WTC11 (cell line): ENCODE results near the gene SGSM2. TPM values are rescaled to one million over a fixed set of nuclear protein-coding genes. Genes with fewer than 3 reads are reported as not detected.

Source experiments
- ATAC-seq: fragments of 200-7000 bp; cut with Tn5 transposase; 2 replicates; pipeline ENCODE4 v1.10.0; 2021; ENCODE audit warnings: mild to moderate bottlenecking, moderate library complexity
- CTCF ChIA-PET: fragments of 300-600 bp; sonication (Branson Sonifier 250); formaldehyde crosslinking; loops from one replicate; lab custom pipeline; 2021; ENCODE audit warnings: antibody characterized with exemption; lab: Charles Lee
- POLR2A ChIA-PET: fragments of 350-600 bp; sonication (Branson Sonifier 250); formaldehyde crosslinking; loops from one replicate; lab custom pipeline; 2021; ENCODE audit warnings: antibody characterized with exemption; lab: Charles Lee
- DNase-seq: peaks from one replicate; pipeline ENCODE4 v3.0.0; 2021; ENCODE audit warnings: low spot score
- H3K27ac Mint-ChIP-seq: 2 replicates; pipeline ENCODE4 v1.8.0; 2021; ENCODE audit warnings: mixed read lengths
- H3K27me3 Mint-ChIP-seq: 2 replicates; pipeline ENCODE4 v1.8.0; 2021; ENCODE audit warnings: low read depth, mild to moderate bottlenecking, moderate library complexity, mixed read lengths
- H3K36me3 Mint-ChIP-seq: 2 replicates; pipeline ENCODE4 v1.8.0; 2021; ENCODE audit warnings: mixed read lengths
- H3K4me1 Mint-ChIP-seq: 2 replicates; pipeline ENCODE4 v1.8.0; 2022; ENCODE audit warnings: mixed read lengths
- H3K4me3 Mint-ChIP-seq: 2 replicates; pipeline ENCODE4 v1.8.0; 2021; ENCODE audit warnings: mild to moderate bottlenecking, moderate library complexity, mixed read lengths
- H3K9me3 Mint-ChIP-seq: 2 replicates; pipeline ENCODE4 v1.8.0; 2021; ENCODE audit warnings: mixed read lengths
- AR ChIP-seq: fragments of 250-450 bp; sonication (Bioruptor Pico); IDR thresholded peaks from 2 replicates; pipeline ENCODE4 v1.9.0; 2021; ENCODE audit warnings: mild to moderate bottlenecking
- CREB1 ChIP-seq: sonication (generic); formaldehyde crosslinking; IDR thresholded peaks from 2 replicates; pipeline ENCODE4 v1.8.0; 2023; ENCODE audit warnings: mild to moderate bottlenecking, missing genetic modification reagents
- E2F5 ChIP-seq: sonication (generic); formaldehyde crosslinking; IDR thresholded peaks from 2 replicates; pipeline ENCODE4 v1.8.1; 2022; ENCODE audit warnings: mild to moderate bottlenecking, moderate library complexity, missing genetic modification reagents
- ELF4 ChIP-seq: sonication (generic); formaldehyde crosslinking; IDR thresholded peaks from 2 replicates; pipeline ENCODE4 v1.8.1; 2022; ENCODE audit warnings: low read depth, mild to moderate bottlenecking, moderate library complexity, missing genetic modification reagents
- FOXK1 ChIP-seq: sonication (generic); formaldehyde crosslinking; IDR thresholded peaks from 2 replicates; pipeline ENCODE4 v1.8.0; 2022; ENCODE audit warnings: mild to moderate bottlenecking, moderate library complexity, missing genetic modification reagents
- FOXP1 ChIP-seq: sonication (generic); formaldehyde crosslinking; IDR thresholded peaks from 2 replicates; pipeline ENCODE4 v1.8.0; 2022; ENCODE audit warnings: missing genetic modification reagents, mild to moderate bottlenecking, moderate library complexity, borderline replicate concordance
- HMGXB4 ChIP-seq: sonication (generic); formaldehyde crosslinking; IDR thresholded peaks from 2 replicates; pipeline ENCODE4 v1.8.1; 2023; ENCODE audit warnings: mild to moderate bottlenecking, moderate library complexity, missing genetic modification reagents
- IRF2 ChIP-seq: sonication (generic); formaldehyde crosslinking; IDR thresholded peaks from 2 replicates; pipeline ENCODE4 v1.8.0; 2022; ENCODE audit warnings: low read depth, missing genetic modification reagents, borderline replicate concordance
- MAX ChIP-seq: sonication (generic); formaldehyde crosslinking; IDR thresholded peaks from 2 replicates; pipeline ENCODE4 v1.8.0; 2022; ENCODE audit warnings: mild to moderate bottlenecking, missing genetic modification reagents
- MYBL2 ChIP-seq: sonication (generic); formaldehyde crosslinking; IDR thresholded peaks from 2 replicates; pipeline ENCODE4 v1.8.1; 2023; ENCODE audit warnings: mild to moderate bottlenecking, moderate library complexity, missing genetic modification reagents
- NFATC4 ChIP-seq: fragments of 250-450 bp; sonication (Bioruptor Pico); IDR thresholded peaks from 2 replicates; pipeline ENCODE4 v1.9.0; 2021; ENCODE audit warnings: mild to moderate bottlenecking
- NFYB ChIP-seq: sonication (generic); formaldehyde crosslinking; conservative IDR thresholded peaks from 2 replicates; pipeline ENCODE4 v1.8.0; 2022; ENCODE audit warnings: low read depth, missing genetic modification reagents
- NR1H2 ChIP-seq: sonication (generic); formaldehyde crosslinking; IDR thresholded peaks from 2 replicates; pipeline ENCODE4 v1.9.0; 2021; ENCODE audit warnings: mild to moderate bottlenecking, moderate library complexity, missing genetic modification reagents
- OVOL2 ChIP-seq: fragments of 250-450 bp; sonication (Bioruptor Pico); IDR thresholded peaks from 2 replicates; pipeline ENCODE4 v1.9.0; 2021; ENCODE audit warnings: mild to moderate bottlenecking, borderline replicate concordance
- PRRX2 ChIP-seq: fragments of 250-450 bp; sonication (Bioruptor Pico); IDR thresholded peaks from 2 replicates; pipeline ENCODE4 v1.8.0; 2021; ENCODE audit warnings: mild to moderate bottlenecking
- STAT6 ChIP-seq: sonication (generic); formaldehyde crosslinking; conservative IDR thresholded peaks from 2 replicates; pipeline ENCODE4 v1.8.1; 2023; ENCODE audit warnings: mild to moderate bottlenecking, low read depth, missing genetic modification reagents, moderate library complexity
- TP53 ChIP-seq: sonication (generic); formaldehyde crosslinking; IDR thresholded peaks from 2 replicates; pipeline ENCODE4 v1.8.1; 2023; ENCODE audit warnings: mild to moderate bottlenecking, missing genetic modification reagents
- ZNF219 ChIP-seq: sonication (generic); formaldehyde crosslinking; IDR thresholded peaks from 2 replicates; pipeline ENCODE4 v1.8.0; 2023; ENCODE audit warnings: missing genetic modification reagents, mild to moderate bottlenecking, borderline replicate concordance
- ZNF263 ChIP-seq: sonication (generic); formaldehyde crosslinking; IDR thresholded peaks from 2 replicates; pipeline ENCODE4 v1.8.1; 2022; ENCODE audit warnings: low read depth, mild to moderate bottlenecking, moderate library complexity, missing genetic modification reagents
- ZNF396 ChIP-seq: fragments of 250-450 bp; sonication (Bioruptor Pico); IDR thresholded peaks from 2 replicates; pipeline ENCODE4 v1.8.0; 2021; ENCODE audit warnings: mild to moderate bottlenecking, moderate library complexity, borderline replicate concordance
- total RNA-seq: library from RNA; stranded (reverse); gene quantifications from 3 replicates; pipeline ENCODE4 v1.2.3, GENCODE V29; 2021

The SGSM2 gene
- total RNA-seq, 1 experiment from 2014 or later, result 50.3 TPM

- no peaks in the 10 kb centered on the region for H3K27me3 Mint-ChIP-seq
- H3K4me3 Mint-ChIP-seq, result no peak overlapping the region
- ChIA-PET POLR2A (no interaction called here), CTCF (interaction anchor here (0.6 to 6.7 kb wide), 3 partner anchors 8 to 636 kb away, joined by 3 to 67 read pairs (median 3); no protein-coding TSS in a partner anchor)
- H3K9me3 Mint-ChIP-seq, result no peaks in the 10 kb centered on the region
- peaks cover 9% of the 10 kb centered on the region; the same call in 1 of the 2 replicates for H3K36me3 Mint-ChIP-seq
- DNase-seq (no peak), ATAC-seq (no peak)
- H3K27ac Mint-ChIP-seq, result no peak overlapping the region
- TF ChIP-seq NR1H2 (CRISPR knock-in tag), result no peak
- no peak for TF ChIP-seq HMGXB4 (CRISPR knock-in tag)
- TF ChIP-seq AR, result no peak
- TF ChIP-seq MYBL2 (CRISPR knock-in tag), result no peak
- no peak for TF ChIP-seq FOXK1 (CRISPR knock-in tag)
- TF ChIP-seq TP53 (CRISPR knock-in tag), result no peak
- no peak for TF ChIP-seq IRF2 (CRISPR knock-in tag)
- TF ChIP-seq OVOL2 (CRISPR knock-in tag), result no peak
- TF ChIP-seq PRRX2, result no peak
- no peaks in the 10 kb centered on the region for H3K4me1 Mint-ChIP-seq
These were observed 40.4 kb downstream of the SGSM2 start for GRCh38 chr17:2377659-2378058.

GRCh38 chr17:2378905-2379304 is 41.6 kb downstream of the SGSM2 start:
- DNase-seq (no peak), ATAC-seq (no peak)
- Mint-ChIP-seq H3K4me1 (peaks cover 6% of the 10 kb centered on the region), H3K36me3 (peaks cover 9% of the 10 kb centered on the region; the same call in 1 of the 2 replicates), H3K27ac (no peak overlapping the region), H3K27me3 (no peaks in the 10 kb centered on the region), H3K9me3 (no peaks in the 10 kb centered on the region), H3K4me3 (no peak overlapping the region)
- ChIA-PET CTCF (interaction anchor here (1.4 to 6.7 kb wide), 3 partner anchors 9 to 37 kb away, joined by 7 to 67 read pairs (median 9); no protein-coding TSS in a partner anchor), POLR2A (no interaction called here)
- TF ChIP-seq ELF4 (CRISPR knock-in tag) (no peak), ZNF219 (CRISPR knock-in tag) (no peak), CREB1 (CRISPR knock-in tag) (no peak), NFATC4 (no peak), ZNF396 (no peak), STAT6 (CRISPR knock-in tag) (no peak), NFYB (CRISPR knock-in tag) (no peak), OVOL2 (CRISPR knock-in tag) (no peak), E2F5 (CRISPR knock-in tag) (no peak), FOXP1 (CRISPR knock-in tag) (no peak), ZNF263 (CRISPR knock-in tag) (no peak), MAX (no peak)
